GM18499 (cell line): Measurements from ENCODE around the gene IGFALS.
"Not testable (repeated sequence)": the region's sequence is repeated elsewhere in the genome, so short reads cannot be mapped to it uniquely, and the experiment has no call there.

Experiments
- ATAC-seq: cut with Tn5 transposase; IDR thresholded peaks from one replicate; pipeline ENCODE4 v1.9.1; 2021; ENCODE audit warnings: moderate number of reproducible peaks; ENCODE audit not compliant: insufficient read depth, unreplicated experiment

IGFALS gene

GRCh38 chr16:1818873-1819525 is 25.5 kb upstream of the IGFALS start:
- no peak for ATAC-seq

GRCh38 chr16:1818204-1818872 is 24.8 kb upstream of the IGFALS start:
- ATAC-seq = no peak

GRCh38 chr16:1817716-1818115 is 24.2 kb upstream of the IGFALS start:
- no peak for ATAC-seq

- no peak for ATAC-seq
Measured at GRCh38 chr16:1817276-1817589, 23.7 kb upstream of the IGFALS start.

GRCh38 chr16:1816396-1817275 is 23.1 kb upstream of the IGFALS start:
- no peak for ATAC-seq

- no peak for ATAC-seq
Measured at GRCh38 chr16:1815461-1815860, 22.0 kb upstream of the IGFALS start.

GRCh38 chr16:1812732-1813163 is 19.2 kb upstream of the IGFALS start:
- ATAC-seq = no peak

- ATAC-seq = no peak
Measured at GRCh38 chr16:1810536-1810935, 17.0 kb upstream of the IGFALS start.

GRCh38 chr16:1810106-1810505 is 16.6 kb upstream of the IGFALS start:
- ATAC-seq = no peak

GRCh38 chr16:1809281-1809801 is 15.8 kb upstream of the IGFALS start:
- no peak for ATAC-seq

GRCh38 chr16:1808691-1809090 is 15.2 kb upstream of the IGFALS start:
- ATAC-seq = no peak

- ATAC-seq = no peak
Measured at GRCh38 chr16:1807626-1808025, 14.1 kb upstream of the IGFALS start.

- no peak for ATAC-seq
Measured at GRCh38 chr16:1800701-1801100, 7.2 kb upstream of the IGFALS start.

- ATAC-seq = not testable (repeated sequence)
Measured at GRCh38 chr16:1799263-1799662, 5.8 kb upstream of the IGFALS start.

GRCh38 chr16:1794908-1795666 is 1.6 kb upstream of the IGFALS start:
- no peak for ATAC-seq

- no peak for ATAC-seq
Measured at GRCh38 chr16:1794221-1794871, 841 bp upstream of the IGFALS start.

GRCh38 chr16:1792836-1793577 is 498 bp downstream of the IGFALS start:
- no peak for ATAC-seq

GRCh38 chr16:1791943-1792812 is 1.3 kb downstream of the IGFALS start:
- ATAC-seq = no peak
